ENCODE data around the gene MNS1.

DNA sequence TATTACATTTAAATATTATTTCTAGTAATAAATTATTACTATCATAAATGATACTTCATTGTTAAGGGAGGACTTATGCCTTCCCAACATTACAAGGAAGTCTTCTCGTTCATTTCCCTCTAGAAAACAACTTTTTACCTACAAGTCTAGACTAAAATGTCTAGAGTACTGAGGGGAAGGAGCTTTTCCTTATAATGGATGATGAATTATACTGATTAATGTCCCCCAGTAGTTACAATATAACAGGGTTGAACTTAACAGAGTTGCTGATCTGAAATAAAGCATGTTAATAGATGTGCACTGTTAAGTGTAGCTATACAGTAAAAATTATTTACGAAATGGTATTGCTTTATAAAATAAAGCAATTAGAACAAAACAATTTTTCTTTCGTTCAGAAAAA, 2.7 kb upstream of the MNS1 start:
- TF ChIP-seq YY1 (tag by site-specific recombination; IDR thresholded peaks at IDR 0.05) = no peak
- TF ChIP-seq, protein P1, sequence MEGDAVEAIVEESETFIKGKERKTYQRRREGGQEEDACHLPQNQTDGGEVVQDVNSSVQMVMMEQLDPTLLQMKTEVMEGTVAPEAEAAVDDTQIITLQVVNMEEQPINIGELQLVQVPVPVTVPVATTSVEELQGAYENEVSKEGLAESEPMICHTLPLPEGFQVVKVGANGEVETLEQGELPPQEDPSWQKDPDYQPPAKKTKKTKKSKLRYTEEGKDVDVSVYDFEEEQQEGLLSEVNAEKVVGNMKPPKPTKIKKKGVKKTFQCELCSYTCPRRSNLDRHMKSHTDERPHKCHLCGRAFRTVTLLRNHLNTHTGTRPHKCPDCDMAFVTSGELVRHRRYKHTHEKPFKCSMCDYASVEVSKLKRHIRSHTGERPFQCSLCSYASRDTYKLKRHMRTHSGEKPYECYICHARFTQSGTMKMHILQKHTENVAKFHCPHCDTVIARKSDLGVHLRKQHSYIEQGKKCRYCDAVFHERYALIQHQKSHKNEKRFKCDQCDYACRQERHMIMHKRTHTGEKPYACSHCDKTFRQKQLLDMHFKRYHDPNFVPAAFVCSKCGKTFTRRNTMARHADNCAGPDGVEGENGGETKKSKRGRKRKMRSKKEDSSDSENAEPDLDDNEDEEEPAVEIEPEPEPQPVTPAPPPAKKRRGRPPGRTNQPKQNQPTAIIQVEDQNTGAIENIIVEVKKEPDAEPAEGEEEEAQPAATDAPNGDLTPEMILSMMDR (tag by site-specific recombination; IDR thresholded peaks at IDR 0.05) = no peak
- TF ChIP-seq, protein P2, sequence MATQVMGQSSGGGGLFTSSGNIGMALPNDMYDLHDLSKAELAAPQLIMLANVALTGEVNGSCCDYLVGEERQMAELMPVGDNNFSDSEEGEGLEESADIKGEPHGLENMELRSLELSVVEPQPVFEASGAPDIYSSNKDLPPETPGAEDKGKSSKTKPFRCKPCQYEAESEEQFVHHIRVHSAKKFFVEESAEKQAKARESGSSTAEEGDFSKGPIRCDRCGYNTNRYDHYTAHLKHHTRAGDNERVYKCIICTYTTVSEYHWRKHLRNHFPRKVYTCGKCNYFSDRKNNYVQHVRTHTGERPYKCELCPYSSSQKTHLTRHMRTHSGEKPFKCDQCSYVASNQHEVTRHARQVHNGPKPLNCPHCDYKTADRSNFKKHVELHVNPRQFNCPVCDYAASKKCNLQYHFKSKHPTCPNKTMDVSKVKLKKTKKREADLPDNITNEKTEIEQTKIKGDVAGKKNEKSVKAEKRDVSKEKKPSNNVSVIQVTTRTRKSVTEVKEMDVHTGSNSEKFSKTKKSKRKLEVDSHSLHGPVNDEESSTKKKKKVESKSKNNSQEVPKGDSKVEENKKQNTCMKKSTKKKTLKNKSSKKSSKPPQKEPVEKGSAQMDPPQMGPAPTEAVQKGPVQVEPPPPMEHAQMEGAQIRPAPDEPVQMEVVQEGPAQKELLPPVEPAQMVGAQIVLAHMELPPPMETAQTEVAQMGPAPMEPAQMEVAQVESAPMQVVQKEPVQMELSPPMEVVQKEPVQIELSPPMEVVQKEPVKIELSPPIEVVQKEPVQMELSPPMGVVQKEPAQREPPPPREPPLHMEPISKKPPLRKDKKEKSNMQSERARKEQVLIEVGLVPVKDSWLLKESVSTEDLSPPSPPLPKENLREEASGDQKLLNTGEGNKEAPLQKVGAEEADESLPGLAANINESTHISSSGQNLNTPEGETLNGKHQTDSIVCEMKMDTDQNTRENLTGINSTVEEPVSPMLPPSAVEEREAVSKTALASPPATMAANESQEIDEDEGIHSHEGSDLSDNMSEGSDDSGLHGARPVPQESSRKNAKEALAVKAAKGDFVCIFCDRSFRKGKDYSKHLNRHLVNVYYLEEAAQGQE (tag by site-specific recombination; IDR thresholded peaks at IDR 0.05) = no peak

Data from HEK293 (cell line).